Caki2 (cell line): ENCODE measurements around the gene ESPNL. TPM values are rescaled to one million over a fixed set of nuclear protein-coding genes. Genes with fewer than 3 reads are reported as not detected.
A peak's percentile ranks its signal among the peaks of the same experiment; 100 is the strongest.

Experiments used
- DNase-seq: peaks from one replicate; pipeline ENCODE4 v3.0.0-alpha.2; 2015; ENCODE audit warnings: low read depth
- in situ Hi-C: cut with HindIII; loops from 2 replicates; pipeline ENCODE4 v1.10.0; 2016; ENCODE audit warnings: low sequenced_read_pairs, low pct_unique_long_range_greater_than_20kb, mixed read lengths
- total RNA-seq: library from RNA; depleted of rRNA; stranded (reverse); fragments of >200 nt; shearing (Covaris generic); gene quantifications from 2 replicates; pipeline ENCODE4 v1.2.3, GENCODE V29; 2014; ENCODE audit warnings: low replicate concordance

Gene ESPNL
- total RNA-seq, 1 experiment from 2014 or later: 0.10 TPM

DNA sequence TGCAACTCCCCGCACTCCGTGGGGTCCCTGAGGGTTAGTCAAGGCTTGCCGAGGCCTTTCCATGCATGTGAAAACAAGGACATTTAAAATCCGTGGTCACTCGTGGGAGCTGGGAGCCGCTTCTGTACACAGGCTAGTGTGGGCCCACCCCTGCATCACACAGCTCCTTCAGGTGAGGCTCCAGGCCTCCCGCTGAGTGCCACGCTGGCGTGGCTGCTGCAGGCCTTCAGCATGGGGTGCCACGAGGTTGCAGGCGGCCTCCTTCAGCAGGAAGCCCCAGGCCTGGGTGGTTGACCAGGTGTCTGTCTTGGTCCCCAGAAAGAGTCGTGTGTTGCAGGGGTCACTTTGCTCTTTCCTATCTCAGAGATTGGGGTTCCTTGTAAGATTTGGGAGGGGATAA is 44.9 kb downstream of the ESPNL start:
- in situ Hi-C loops: no loop called here
- DNase-seq: no peak

DNA sequence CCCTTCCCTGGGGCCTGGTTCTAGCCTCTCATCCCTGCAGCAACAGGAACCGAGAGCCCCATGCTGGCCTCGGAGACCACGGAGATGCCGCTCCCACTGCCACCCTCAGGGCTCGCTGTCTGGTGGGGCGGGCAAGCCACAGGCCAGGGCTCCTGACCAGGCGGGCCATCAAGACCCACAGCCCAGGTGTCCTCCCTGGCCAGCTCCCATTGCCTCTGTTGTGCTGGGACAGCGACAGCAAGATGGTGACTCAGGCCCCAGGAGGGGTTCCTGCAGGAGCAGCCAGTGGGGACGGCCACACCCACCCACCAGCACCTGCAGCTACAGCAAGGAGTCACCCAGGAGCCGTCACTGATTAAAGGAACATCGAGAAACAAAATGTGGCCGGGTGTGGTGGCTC is 45.7 kb downstream of the ESPNL start:
- no peak for DNase-seq
- in situ Hi-C loops: no loop called here

- DNase-seq: peak; percentile 64
- in situ Hi-C loops: no loop called here
These were observed 46.9 kb downstream of the ESPNL start for GRCh38 chr2:238146884-238147544.

DNA sequence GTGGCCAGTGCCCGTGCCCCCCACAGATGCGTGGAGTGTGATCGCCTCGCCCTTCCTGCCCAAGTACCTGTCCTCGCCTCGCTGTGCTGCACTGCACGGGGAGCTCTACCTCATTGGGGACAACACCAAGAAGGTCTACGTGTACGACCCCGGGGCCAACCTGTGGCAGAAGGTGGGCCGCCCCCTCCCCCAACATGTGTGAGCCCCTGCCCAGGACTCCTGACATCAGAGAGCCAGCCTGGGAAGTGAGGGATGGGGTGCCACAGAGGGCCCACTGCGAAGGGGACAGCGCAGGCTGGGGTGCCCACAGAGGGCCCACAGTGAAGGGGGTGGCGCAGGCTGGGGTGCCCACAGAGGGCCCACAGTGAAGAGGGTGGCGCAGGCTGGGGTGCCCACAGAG is 48.8 kb downstream of the ESPNL start:
- DNase-seq: no peak

DNA sequence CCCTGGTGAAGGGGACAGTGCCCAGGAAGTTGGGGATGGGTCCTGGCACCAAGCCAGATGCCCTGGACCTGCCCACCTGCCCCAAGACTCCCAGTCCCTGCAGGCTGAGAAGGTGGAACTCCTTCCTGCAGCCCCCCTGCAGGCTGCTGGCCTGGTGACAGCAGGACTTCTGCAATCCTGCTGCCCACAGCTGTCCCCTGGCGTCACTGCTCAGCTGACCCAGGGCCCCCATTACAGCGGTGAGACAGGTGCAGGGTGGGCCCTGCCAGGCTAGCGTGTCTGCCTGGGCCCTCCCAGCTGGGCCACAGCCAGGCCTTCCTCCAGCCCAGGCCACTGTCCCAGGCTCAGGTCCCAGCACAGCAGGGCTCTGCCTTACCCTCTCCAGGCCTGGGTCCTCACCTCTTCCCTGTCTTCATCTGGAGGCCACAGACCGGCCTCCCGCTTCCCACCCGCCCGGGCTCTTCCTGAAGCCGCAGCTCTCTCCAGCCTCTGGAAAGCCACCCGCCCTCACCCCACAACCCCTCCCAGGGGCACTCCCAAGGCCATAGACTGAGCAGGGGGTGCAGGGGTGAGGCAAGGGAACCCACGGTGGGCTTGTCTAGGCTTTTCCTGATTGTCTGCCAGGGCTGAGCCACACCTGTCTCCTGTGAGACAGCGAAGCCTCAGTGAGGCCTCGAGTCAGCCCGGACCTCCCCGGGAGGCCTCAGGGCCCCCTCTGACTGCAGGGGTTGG is 49.9 kb downstream of the ESPNL start:
- in situ Hi-C loops: no loop called here
- no peak for DNase-seq

More for the DNA sequence above, 48.8 kb downstream of the ESPNL start:
- in situ Hi-C loops: no loop called here

DNA sequence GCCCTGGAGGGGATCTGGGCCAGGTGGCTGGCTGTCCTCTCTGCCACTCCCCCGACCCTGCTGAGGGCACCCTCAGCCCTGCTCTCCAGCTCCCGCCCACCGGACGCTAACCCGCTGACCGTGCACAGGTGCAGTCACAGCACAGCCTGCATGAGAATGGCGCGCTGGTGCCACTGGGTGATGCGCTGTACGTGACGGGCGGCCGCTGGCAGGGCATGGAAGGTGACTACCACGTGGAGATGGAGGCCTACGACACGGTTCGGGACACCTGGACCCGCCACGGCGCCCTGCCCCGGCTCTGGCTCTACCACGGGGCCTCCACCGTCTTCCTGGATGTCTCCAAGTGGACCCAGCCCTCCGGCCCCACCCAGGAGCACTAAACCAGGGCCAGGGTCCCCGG is 50.5 kb downstream of the ESPNL start:
- no peak for DNase-seq
- in situ Hi-C loops: no loop called here

DNA sequence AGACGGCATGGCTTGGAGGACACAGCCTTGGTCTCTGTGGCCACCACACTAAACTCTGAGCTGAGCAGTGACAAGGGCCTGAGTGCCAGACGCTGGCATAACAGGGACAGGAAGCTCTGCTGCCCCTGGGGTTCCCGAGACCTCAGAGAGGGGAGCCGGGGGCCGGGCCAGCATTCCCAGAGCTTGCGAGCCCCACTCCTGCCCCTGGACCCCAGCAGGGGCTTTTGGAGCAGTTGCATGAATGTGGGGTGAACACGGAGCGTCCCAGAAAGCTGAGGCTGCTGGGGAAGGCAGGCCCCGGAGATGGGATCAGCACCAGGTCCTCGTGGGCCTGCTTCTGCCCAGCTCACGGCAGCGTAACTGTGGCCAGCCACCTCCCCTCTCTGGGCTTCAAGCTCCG is 51.1 kb downstream of the ESPNL start:
- no peak for DNase-seq
- in situ Hi-C loops: no loop called here

DNA sequence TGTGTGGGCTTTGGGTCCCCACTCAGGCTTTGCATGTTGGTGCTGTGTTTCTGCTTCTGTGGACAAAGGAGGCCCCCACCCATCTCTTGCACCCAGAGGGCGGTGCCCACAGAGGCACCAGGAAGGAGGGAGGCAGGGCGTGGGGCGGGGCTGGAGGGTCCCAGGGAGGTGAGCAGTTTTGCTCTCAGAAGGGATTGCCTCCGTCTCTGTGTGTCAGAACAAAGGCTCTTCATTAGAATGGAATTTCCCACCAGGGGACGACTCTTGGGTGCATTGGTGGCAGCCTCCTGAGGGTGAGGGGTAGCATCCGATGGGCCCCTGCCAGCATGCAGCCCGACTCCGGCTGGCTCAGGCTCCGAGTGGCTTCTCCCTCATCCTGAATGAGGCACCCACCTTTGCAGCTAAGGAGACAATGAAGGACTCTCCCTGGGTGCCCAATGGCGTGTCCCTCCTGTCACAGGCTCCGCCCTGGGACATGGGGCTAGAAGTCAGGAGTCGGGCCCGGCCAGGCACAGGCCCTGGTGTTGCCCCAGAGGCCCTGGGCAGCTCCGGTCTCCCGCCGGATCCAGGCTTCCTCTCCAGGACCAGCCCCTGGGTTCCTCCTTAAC is 51.6 kb downstream of the ESPNL start:
- DNase-seq: no peak
- in situ Hi-C loops: no loop called here

DNA sequence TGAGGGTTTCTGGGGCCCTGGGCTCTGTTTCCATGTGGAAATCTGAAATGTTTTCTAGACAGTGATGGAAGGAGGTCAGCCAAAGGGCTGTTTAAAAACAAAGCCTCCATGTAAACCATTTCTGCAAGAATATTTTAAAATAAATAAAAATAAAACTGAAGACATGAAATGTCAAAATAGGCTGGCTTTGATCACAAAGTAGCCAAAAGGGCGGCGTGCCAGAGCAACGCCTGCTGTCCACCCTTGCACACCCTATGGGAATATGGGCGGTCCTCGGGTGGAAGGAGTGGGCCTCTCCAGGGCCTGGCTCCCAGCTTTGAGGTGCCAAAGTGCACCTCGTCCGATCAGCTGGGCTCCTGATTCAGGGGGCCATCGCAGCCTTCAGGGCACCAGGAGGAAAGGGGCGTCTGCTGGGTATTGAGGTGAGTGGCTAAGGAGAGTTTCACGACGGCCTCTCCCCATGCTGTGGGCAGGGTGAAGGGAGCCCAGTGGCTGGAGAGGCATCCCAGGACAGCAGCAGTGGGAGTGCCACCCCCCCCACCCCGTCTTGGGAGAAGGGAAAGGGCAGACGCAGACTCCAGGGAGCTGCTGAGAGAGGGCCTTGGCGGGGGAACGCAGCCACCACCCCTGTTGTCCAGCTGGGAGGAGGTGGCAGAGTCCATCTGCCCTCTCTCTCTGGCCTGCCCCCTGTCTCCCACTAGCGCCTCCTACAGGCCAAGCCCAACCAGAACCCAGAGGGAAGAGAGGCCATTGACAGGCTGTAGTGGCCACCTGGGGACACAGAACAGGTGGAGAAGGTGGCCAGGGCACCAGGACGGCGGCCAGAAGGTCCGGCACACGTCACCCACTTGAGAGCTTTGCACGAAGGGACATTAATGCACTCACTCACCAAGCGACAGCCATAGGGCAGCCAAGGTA is 52.9 kb downstream of the ESPNL start:
- in situ Hi-C loops: no loop called here

DNA sequence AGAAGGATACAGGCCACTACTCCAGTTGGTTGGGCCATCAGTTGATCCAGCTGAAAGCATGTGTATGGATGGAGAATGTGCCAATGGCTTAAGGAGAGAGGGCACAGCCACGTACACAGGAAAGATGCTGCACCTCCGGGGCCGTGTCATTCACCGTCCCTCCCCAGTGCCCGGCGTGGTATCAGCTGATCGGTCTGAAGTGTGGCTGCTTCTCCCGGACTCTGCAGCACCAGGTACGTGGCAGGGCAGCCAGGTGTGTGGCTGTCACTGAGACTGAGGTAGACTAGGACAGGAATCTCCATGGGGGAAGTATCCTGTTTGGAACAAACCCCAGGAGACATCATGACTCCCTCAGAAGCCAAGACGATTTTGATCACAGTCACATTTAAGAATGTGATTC is 54.4 kb downstream of the ESPNL start:
- no peak for DNase-seq
- in situ Hi-C loops: no loop called here

More for the DNA sequence above, 52.9 kb downstream of the ESPNL start:
- DNase-seq: no peak

DNA sequence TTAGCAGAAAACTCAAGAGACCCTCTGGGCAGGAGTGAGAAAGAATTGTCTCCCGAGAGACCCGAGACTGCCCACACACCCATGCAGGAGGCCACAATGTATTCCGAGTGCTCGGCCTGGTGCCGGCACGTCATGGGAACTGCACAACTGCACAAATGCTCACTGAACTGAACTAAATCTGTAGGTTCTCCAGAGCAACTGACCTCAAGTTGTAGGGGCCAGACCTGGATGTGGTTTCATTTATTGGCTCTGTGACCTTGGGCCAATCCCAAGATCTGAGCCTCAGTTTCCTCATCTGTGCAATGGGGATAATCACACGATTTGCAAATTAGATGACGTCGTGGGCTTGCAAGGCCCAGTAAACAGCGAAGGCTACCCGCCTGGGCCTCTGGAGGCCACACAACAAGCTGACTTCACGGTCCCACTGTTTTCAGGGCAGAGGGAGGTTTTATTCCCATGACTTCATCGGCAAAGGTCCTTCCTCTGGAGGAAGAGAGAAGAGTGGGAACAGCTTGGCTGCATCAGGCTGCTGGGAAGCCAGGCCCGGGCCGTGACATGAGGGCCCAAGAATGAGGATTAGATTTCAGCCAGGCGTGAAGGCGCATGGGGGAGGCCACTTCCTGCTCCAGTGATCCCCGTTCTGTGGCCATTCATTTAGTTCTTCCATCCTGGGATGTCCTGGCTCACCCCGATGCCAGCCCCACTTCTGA is 55.1 kb downstream of the ESPNL start:
- peak; percentile 72 for DNase-seq
- in situ Hi-C loops: no loop called here

DNA sequence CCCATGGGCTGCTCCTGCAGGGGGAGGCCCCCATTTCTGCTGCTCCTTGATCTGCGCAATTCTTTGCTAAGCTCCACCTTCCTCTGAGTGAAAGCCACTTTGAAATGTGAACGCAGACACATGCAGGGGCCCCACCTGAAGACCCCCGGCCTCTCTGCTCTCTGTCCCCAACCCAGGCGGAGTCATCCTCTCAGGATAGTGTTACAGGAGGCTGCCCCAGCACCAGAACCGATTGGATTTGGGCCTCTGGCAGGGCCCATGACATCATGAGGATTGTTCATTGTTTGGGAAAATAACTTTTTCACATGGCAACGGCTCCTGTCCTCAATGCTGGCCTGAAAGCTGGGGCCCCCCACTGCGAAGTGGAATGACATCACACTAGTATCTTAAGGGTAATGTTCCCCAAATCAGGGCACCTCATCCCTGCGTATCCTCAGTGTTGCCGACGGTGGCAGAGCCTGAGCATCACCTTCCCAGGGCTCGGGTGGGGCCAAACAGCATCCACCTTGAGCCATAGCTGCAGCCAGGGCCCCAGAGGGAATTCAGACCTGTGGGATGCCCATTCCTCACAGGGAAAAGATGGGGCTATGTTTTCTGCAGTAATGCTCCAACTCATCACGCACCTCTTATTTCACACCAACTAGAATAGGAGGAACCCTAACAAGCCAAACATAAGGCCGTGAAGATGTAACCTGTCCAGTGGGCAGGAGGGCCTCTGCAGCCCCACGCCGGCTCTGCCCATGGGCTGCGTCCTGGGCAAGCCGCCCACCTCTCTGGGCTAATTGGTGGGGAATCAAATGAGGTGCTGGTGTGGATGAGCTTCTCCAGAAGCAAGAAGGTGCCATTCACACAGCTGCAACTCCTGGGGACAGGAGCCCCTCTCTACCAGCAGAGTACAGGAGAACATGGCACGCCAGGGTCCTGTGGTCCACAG is 55.9 kb downstream of the ESPNL start:
- in situ Hi-C loops: no loop called here

DNA sequence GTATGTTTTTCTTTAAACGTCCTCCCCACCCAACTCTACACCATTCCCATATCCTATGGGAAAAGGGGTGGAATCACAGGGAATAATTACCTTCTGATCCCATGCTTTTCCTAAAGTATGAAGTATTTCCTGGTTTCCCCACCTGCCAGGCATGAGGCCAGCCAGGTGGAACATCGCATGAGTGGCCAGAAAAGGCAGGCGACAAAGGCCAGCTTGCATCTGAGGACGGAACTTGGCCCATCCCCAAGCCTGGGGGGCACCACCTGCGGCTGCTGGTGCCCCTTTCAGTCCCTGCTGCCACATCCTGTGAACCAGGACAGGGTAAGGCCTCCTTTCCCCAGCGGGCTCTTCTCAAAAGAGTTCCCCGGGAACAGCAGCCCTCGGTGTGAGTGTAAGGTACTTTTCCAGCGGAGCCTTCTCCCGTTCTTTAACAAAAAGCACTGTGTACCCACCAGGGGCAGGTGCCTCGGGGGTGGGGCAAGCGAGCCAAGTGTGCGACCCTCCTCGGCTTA is 57.4 kb downstream of the ESPNL start:
- in situ Hi-C loops: no loop called here
- no peak for DNase-seq

More for the DNA sequence above, 55.9 kb downstream of the ESPNL start:
- DNase-seq: no peak

DNA sequence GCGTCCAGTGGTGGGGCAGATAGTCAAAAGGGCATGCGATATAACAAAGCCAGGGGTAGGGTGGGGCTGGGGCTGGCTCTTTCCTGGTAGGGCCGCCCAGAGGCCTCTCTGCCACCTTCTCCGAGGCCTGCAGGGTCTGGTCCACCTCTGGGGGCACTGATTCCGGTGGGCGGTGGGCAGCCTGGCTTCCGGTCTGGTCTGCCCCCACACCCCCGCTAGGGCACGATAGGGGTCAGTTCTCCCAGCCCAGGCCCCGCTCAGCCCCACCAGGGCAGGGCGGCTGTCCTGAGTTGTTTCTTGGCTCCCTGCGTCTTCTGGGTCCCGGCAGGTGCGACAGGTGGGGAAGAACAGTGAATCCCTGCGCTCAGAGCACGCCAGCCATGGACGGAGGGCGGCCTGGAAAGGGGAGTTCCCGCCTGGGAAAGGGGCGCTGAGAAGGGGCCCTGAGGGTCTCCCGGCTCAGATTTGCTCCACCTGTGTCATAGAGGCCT is 57.9 kb downstream of the ESPNL start:
- in situ Hi-C loops: no loop called here
- DNase-seq: no peak

DNA sequence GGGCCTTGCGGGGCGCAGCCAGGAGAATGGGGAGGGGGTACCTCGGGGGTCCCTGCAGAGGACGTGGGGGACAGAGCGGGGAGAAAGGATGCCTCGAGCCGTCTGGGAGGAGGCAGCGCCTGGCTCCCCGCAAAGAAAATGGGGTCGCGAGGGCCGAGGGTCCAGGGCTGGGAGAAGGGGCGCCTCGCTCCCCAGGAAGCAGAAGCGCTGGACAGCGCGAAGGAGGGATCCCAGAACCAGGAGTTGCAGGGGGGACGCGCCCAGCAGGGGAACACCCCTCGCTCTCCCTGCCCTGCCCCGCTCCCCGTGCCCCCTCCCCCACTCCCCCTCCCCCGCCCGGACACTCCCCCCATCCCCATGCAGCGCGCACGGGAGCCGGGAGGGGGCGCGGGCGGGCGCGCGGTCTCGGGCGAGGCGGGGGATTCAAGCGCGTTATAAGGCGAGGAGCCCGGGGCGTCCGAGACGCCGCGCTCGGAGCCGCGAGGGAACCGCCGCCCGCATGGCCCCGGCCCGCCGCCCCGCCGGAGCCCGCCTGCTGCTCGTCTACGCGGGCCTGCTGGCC is 58.5 kb downstream of the ESPNL start, which contains the start of gene ERFE:
Gene ERFE, plus strand, starts transcription at position 462 of the 562 bp plus-strand sequence. Its CDS starts 38 bp downstream, at position 500.
- in situ Hi-C loops: no loop called here
- no peak for DNase-seq

DNA sequence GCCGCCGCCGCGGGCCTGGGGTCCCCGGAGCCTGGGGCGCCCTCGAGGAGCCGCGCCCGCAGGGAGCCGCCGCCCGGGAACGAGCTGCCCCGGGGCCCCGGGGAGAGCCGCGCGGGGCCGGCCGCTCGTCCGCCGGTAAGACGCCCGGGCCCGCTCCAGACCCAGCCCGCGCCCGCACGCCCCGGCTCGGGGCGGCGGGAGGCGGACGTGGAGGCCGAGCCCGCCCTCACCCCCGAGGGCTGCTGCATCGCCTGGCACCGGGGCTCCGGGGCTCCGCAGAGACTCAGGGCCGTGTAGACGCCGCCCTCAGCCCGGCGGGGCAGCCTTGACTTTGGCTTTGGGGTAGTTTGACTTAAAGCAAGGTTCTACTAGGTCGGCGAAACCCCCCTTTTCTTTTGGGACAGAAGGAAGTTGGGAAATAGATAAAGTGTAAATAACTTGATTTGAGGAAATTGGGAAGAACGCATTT is 59.0 kb downstream of the ESPNL start:
- DNase-seq: no peak
- in situ Hi-C loops: no loop called here
